A204.1 (cell line): ENCODE results near the gene PTX3.

Experiments used
- FAIRE-seq: peaks from 2 replicates; lab custom pipeline; 2012; peaks lifted over from hg19 to GRCh38; lab: Jason Lieb, UNC

The PTX3 gene

DNA sequence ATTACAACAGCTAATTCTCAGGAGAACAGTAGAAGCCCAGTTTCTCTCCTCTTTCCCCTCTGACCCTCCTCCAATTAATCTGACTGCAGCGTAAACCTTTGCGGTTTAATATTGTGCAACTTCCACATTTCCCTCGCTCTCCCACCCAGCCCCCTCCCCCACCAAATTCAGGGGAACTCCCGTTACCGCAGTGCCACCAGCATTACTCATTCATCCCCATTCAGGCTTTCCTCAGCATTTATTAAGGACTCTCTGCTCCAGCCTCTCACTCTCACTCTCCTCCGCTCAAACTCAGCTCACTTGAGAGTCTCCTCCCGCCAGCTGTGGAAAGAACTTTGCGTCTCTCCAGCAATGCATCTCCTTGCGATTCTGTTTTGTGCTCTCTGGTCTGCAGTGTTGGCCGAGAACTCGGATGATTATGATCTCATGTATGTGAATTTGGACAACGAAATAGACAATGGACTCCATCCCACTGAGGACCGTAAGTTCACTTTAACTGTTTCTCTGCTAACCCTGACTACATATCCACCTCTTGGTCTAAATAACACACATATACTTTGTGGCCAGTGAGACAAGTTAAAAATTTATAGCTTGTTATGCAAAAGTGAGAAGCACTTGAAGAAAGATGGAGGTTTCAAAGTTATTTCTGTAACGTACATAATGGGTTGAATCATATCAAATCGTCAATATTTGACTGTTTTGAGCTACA is at the start of gene PTX3:
TSS of gene PTX3 (plus strand) at position 268 of the 709 bp plus-strand sequence. CDS start at position 352, 84 bp downstream.
- FAIRE-seq = no peak

DNA sequence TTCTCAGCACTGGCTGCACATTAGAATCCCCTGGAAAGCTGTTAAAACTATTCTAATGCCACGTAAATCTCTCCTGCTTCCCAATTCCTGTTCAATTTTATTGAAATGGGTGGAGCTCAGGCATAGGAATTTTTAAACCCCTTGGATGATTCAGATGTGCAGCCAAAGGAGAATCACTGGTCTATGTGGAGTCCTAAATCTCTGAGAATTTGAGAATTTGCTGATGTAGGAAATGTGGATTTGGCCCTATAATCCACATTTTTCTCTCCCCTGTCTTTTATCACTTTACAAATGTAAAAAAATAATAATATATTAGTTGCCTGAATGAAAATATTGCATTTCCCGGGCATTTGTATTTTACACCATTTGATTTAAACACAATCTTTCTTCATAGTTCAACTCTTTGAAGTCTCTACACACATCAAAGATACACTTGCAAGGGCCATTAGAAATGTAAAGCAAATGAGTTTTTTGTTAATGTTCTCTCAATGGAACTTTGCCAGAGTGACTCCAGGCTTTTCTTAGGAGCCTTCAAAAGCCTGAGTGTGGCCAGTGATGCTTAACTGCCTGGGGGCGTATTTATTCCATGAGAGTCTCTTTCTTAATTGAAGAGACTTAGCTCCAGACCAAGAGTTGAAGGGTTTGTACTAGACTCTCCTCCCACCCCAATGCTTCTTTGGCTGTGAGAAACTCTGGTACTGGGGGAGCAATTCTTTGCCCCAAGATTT is 48.8 kb upstream of the PTX3 start:
- no peak for FAIRE-seq

DNA sequence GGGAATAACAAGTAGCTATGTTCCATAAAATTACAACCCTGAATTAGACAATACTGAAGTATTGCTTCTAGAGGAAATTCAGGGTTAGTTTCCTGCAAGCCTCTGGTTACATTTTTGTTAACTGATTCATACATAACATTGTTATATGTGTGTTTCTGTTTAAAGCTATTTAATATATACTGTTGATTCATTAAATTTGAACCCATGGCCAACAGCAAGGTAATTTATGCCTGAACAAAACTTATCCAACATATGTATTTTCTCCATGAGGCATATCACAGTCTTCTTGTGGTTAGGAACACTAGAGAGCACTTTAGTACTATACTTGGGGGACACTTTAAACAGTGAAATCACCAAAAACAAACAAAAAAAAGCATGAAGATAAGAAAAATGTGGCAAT is 47.7 kb upstream of the PTX3 start:
- FAIRE-seq = no peak

DNA sequence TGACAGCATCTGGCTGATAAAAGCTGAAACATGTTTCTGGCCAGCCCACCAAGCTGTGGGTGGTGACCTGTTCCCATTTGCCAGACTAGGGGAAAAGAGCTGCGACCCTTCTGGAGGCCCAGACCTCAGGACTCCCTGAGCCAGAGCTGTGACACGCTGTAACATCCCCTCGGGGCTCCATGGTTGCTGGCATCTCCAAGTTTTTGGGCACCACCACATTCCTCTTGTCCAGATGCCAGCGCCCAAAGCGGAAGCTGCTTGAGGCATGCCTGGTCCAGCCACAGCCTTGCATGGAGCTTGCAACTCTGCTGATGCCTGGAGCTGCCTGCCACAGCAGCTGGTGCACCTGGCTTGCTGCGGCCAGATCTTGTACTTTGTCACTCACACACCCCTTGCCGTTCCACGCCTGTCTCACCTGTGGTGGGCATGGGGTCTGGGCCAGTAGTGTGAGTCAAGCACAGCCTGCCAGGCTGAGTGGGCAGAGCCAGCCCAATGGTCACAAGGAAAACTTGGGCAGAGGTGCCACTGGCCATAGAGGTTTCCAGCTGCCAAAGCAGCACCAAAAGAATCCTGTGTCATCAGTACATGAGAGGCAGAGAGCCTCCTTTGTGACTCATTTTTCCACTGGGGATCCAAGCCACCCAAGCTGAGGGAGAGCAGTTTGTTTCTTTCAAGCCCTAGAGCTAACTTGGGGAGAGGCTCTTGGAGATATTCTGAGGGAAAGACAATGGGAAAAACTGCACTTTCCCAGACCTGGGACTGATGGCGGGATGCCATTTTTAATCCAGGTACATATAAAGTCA is 45.7 kb upstream of the PTX3 start:
- FAIRE-seq = no peak

DNA sequence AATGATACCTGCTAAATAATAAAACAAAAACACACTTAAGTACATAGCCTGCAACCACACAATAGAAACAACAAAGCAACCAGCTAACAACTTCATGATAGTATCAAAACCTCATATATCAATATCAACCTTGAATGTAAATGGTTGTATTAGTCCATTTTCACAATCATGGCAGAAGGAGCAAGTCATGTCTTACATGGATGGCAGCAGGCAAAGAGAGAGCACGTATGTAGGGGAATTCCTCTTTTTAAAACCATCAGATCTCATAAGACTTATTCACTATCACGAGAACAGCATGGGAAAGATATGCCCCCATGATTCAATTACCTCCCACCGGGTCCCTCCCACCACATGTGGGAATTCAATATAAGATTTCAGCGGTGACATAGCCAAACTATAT is 44.5 kb upstream of the PTX3 start:
- no peak for FAIRE-seq

DNA sequence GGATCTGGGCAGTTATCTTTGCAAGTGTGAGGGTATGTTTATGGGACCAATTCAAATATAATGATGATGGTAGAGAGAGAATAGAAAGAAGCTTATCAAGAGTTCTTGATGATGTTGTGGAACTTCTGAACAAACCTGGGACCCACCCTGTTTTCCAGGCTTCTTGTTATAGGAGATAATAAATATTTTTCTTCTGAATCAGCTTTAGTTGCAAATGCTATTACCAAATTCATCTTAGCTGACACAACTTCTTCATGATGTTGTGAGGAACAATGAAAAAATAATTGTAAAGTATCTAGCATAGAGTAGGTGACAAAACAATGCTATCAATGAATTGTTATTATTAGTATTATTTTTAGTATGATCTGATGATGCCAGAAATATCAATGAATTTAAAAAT is 43.5 kb upstream of the PTX3 start:
- no peak for FAIRE-seq

DNA sequence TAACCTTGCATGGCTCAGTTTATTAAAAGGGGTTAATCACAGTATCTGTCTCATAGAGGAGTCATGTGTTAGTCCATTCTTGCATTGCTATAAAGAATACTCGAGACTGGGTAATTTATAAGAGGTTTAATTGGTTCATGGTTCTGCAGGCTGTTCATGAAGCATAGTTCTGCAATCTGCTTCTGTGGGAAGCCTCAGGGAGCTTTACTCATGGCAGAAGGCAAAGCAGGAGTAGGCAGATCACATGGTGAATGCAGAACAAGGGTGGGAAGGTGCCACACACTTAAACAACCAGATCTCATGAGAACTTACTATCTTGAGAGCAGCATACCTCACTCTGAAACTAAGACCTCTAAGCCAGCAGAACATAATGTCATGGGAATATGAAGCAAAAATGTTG is 42.2 kb upstream of the PTX3 start:
- no peak for FAIRE-seq

DNA sequence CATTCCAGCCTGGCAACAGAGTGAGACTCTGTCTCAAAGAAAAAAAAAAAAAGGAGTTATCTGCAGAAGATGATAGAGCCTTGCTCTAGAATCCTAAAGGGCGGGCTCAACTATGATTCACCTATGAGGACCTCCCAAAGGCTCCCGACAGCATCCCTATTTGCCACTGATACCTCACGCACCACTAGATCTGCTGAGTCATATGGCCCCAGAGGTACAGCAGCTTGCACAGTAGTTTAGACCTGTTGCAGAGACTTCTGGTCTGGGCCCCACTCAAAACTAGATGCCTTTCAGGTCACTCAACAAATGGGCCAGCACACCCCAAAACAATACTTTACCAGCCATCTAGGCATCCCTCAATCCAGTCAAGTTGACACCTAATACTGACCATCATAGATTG is 38.1 kb upstream of the PTX3 start:
- no peak for FAIRE-seq

DNA sequence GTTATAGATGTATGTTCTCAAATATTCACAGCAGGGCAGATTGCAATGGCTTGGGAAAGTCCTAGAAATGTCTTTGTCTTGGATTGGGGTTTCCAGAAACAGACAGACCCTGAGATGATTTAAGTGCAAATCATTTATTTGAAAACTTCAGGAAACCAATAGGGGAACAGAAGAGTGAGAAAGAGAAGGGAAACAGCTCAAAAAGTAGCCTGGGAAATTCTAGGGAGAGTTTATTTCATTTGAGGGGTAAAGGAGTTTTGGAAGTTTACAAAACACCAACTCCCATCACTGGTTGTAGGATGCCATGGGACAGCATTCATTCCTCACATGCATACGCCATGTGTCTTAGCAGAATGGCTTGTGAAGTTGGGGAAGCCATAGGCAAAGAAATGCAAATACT is 32.3 kb upstream of the PTX3 start:
- no peak for FAIRE-seq

DNA sequence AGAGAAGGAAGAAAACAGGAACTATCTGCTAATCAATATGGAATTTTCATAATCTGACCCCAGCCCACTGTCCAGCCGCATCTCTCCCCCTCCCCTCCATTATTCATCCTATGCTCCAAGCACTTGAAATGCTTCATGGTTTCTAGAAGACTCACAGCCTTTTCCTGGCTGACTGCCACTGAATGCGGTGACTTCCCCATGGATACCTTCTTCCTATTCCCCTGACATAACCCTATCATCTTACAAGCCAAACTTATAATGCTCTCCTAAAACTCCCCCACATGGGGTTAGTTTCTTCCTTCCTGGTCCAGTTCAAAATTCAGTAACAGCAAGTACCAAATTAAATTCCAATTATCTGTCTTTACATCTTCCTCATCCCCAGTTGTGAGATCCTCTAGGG is 31.2 kb upstream of the PTX3 start:
- FAIRE-seq = no peak

DNA sequence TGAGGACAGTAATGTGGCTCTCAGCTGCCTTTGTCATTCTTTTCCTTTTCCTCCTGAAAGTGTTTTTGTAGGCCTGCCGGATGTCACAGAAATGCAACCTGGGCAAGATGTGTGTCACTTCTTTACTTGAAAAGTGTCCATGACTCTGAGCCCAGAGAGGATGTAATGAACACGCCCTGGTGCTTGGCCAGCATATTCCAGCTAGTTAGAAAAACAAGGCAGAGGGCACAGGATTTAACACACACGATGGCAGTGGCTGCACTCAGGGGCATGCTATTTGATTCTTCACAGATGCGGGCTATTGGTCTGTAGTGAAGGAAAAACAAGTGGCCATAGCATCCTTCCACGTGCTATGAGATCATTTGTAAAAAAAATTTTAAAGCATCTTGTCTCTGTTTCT is 30.3 kb upstream of the PTX3 start:
- FAIRE-seq = no peak

DNA sequence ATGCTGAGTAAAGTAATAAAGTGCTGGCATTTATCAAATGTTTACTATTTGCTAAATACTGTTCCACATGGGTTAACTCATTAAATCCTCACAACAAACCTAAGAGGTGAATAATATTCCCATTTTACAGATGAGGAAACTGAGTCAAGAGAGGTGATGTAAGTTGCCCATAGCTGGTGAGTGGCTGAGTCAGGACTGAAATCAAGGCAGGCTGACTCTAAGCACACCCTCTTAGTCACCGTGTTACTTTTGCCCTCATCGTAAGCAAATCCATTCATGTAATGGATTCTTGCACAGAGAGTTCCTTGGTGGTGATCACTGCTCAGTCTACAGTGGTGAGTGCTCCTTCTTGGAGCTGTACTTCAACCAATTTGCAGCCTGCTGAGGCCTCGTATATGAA is 28.9 kb upstream of the PTX3 start:
- FAIRE-seq = no peak

DNA sequence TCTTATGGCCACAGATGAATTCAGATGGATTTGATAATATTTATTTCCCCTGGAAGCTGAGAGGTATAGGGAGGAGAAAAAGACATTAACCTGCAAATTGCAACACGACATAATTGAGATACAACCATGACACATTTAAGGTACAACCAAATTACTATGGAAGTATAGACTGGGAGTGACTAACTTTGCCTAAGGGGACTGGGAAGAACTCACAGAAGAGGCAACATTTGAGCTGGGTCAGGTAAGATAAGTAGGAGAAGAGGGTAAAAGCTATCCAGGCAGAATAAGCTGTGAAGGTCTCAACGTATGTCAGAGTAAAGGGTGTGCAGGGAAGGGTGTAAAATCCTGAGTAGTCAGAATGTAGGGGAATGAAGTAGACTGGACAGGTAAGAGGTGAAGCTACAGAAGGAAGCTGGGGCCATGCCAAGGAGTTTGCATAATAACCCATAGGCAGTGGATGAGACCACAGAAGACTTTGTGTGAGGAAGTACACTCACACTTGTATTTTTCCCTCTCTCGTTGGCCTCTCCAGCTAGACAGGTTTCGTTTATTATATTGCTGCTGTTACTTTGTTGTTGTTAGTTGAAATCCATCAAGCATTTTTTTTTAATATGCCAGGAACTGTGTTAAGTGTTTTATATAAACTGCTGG is 28.0 kb upstream of the PTX3 start:
- no peak for FAIRE-seq

DNA sequence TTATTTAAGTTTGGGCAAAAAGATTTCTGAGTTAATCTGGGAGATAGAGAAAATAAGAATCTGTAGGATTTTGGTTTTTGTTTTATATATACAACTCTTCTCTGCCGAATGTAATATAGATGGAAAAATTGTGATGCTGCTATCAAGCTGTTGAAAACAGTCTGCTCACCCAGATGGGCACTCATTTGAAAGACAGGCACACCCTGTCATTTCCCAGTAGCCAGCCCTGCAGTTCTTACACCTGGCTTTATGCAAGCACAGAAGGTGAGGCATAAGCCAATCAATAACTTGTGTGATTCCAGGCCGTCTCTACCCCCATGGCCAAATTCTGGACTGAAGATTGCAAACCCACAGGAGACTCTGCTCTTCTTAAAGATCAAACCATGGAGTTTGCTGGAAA is 27.1 kb upstream of the PTX3 start:
- FAIRE-seq = no peak

DNA sequence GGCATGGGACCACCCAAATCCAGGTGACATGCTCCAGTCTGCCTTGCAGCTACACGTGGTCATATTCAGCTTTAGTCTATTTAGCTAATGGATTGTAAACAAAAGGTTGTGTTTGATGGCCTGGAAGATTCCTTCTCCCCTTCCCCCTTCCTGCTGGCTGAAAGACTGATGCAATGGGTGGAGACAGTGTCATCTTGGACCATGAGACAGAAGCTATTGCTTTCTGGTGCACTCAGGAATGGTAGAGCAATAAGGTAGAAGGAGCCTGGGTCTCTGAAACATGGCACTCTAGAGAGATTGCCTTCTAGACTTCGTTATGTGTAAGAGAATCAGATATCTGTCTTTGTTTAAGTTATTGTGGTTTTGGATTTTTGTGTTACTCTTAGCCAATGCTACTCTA is 25.7 kb upstream of the PTX3 start:
- FAIRE-seq = no peak

DNA sequence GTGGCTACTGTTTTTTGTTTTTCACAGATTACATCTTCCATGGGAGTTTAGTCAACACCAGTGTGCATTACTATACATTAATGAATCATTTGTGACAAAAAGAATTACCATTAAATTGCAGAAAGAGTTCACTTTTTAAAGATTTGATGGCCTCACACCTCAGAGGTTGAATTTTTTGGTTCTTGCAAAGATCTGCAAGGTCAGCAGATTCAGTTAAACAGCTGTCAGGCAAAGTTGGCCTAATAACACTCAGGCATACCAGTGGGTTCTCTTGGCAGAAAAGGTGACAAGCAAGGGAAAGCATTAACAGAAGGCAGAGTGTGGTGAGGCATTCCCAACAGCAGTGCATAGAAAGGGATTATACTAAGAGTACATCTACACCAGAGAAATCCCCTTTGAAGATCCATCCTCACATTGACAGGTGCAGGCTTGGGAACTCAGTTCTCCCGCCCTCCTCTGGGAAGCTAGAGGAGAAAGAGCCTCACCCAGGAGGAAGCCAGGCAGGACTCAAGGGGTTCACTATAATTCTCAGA is 24.3 kb upstream of the PTX3 start:
- no peak for FAIRE-seq

DNA sequence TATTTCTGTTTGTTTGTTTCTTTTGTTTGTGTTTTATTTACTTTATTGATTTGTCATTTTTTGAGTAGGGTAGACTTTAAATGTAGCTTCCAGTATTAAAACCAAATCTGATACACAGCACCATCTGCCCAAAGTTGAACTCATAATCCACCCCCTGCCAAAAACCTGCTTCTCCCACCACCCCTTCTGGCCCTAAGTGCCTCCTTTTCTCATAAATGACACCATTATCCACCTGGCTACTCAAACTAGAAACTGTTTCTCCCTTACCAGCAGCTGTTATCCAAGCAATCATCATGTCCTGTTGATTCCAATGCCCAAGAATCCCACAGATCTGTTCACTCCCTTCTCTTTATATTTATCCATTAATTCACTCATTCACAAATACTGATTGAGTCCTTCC is 21.8 kb upstream of the PTX3 start:
- FAIRE-seq = no peak

DNA sequence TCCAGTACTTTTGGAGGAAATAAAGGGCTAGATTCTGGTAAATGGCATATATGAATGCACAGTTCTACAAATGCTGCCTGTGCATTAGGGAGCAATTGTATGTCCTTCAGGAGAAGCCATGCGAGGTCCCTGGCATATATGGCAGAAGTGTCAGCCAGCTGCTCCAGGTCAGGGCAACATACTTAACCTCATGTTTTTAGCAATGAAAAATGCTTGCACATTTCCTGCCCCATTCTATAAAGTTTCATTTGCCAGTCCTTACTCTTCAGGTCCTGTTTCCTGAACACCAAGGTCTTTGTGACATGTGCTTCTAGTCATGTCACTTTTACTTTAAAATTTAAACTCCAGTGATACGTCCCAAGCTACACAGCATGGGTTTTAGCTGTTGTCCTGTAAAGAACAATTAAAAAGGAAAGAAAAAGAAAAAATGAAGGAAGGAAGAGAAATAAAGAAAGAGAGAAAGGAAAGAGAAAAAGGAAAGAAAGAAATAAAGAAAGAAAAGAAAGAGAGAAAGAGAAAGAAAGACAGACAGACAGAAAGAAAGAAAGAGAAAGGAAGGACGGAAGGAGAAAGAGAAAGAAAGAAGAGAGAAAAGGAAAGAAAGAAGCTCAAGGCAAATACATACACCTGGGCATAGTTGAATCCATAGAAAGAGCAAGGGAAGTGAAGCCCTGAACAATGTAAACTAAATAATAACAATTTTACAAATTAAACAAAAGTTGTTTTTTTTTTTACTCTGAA is 20.1 kb upstream of the PTX3 start:
- FAIRE-seq = no peak

DNA sequence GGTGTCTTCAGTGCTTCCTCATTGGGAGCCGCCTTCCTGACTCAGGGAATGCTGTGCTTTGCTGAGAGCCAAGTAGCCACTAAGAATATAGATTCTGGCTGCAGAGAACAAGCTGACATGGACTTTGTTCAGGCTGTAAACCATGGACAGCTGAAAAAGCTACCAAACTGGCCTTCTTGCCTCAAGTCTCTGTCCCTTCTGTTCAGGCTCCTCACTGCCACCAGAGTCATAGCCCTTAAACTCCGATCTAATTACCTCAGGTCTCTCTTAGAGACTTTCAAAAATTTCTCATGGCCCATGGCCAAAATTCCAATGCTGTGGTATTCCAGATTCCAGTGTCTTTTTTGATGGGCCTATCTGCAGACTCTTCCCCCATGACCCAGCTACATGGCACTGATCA is 19.4 kb upstream of the PTX3 start:
- no peak for FAIRE-seq

DNA sequence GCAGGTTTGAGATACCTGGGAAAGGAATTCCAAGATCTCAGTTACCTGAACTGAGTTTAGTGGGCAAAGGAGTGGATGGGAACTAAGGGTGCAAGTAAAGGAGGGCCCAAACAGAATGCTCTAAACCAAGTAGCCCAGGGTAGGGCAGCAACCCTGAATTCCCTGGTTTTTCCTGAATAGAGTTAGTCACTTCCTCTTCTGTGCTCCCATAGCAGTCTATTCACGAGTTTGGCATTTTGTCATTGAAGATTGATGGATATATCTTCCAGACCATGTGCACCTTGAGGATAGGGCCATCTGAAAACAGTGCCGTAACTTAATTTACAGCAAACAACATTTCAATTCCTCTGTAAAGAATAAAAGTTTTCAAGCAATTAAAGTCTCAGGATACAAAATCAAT is 18.5 kb upstream of the PTX3 start:
- no peak for FAIRE-seq

DNA sequence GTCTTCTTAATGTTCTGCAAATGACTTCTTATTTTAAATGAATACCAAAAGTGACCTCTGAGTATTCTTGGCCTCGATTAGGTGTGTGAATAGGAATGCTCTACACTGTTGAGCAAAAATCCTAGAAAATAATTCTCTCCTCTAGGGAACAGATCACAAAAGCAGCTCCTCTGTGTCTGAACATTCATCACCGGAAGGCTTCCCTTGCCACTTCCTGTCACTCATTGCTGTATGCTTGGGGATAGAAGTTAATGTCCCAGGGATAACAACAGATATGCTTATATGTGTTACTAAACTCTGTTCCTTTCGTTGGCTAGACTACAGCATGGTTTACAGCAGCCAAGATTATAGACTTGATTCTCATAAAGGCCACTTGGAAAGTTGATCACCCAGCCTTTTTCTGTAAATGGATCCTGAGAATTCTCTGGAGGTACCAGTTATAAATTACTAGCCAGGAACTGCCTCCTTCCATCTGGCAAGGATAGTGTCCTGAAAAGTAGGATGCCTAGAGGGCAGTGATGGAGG is 16.0 kb upstream of the PTX3 start:
- FAIRE-seq = no peak

DNA sequence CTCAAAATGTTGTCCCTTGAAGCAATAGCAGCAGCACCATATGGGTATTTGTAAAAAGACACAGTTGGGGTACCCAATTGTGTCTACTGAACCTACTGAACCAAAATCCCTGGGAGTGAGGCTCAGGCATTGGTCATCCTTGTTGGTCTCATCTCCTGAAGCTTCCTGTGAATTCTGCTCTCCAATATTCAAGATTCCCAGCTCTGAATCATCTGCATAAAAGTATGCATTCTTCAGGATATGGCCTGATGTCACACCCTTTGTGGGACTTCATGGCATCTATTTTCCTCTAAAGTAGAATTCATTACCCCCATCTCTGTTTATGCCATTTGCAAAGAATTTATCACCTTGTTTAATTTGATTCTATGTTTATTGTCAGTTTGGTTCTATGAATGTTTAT is 13.3 kb upstream of the PTX3 start:
- no peak for FAIRE-seq
